GM12873 (cell line): ENCODE data around the gene AP3D1.

Source experiments
- TF ChIP-seq, protein P1 (sequence below): IDR thresholded peaks from 2 replicates; pipeline ENCODE4 v1.5.1; 2012; ENCODE audit warnings: low read depth, mild to moderate bottlenecking, moderate library complexity, low read length, control low read depth; ENCODE audit not compliant: insufficient read depth; ENCODE audit errors: missing control alignments

The AP3D1 gene

DNA sequence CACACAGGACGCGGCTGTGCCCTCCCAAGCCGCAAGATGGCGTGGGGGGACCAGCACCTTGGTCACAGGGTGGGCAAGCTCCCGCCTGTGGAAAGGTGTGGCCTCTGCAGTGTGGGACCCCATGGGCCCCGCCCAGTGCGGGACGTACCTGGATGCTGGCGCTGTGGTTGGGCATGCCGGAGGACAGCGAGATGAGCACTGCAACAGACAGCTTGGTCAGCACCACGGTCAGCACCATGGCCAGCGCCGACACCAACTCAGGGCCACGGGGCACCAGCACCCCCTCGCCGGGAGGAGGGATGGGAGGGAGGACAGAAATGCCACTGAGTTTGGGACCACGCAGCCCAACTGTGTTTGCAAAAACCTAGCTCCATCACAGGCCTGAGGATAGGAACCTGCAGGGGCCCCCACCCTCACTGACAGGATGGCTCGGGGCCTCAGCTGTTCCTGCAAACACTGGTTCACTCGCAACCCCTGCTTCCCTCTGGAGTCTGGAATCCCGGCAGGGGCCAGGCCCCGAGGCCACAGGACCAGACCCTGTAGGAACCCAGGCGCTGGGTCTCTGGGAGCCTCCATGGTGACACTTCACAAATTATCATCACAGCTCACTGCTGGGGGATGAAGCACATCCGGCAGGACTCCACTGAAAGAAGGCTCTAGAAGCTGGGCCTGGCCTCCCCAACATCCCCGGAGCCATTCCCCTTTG lies 27.5 kb downstream of the AP3D1 start:
- TF ChIP-seq, protein P1, sequence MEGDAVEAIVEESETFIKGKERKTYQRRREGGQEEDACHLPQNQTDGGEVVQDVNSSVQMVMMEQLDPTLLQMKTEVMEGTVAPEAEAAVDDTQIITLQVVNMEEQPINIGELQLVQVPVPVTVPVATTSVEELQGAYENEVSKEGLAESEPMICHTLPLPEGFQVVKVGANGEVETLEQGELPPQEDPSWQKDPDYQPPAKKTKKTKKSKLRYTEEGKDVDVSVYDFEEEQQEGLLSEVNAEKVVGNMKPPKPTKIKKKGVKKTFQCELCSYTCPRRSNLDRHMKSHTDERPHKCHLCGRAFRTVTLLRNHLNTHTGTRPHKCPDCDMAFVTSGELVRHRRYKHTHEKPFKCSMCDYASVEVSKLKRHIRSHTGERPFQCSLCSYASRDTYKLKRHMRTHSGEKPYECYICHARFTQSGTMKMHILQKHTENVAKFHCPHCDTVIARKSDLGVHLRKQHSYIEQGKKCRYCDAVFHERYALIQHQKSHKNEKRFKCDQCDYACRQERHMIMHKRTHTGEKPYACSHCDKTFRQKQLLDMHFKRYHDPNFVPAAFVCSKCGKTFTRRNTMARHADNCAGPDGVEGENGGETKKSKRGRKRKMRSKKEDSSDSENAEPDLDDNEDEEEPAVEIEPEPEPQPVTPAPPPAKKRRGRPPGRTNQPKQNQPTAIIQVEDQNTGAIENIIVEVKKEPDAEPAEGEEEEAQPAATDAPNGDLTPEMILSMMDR, result no peak

DNA sequence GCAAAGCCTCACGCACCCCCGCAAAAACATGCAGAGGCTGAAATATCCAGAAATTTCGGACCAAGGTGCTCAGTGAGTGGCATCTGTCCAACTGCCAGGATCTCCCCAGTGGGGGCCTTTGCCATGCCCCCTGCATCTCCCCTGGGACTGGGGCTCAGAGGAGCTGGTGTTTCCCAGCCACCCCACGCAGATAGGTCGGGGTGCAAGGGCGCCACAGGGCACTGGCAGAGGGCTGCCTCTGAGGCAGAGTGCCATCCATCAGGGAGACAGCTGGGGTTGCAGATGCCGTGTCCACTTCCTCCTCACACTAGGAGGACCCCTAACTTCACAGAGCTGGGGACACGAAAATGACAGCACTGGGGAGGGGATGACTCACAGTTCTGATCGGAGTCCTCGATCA lies 28.4 kb downstream of the AP3D1 start:
- TF ChIP-seq, protein P1, result no peak

DNA sequence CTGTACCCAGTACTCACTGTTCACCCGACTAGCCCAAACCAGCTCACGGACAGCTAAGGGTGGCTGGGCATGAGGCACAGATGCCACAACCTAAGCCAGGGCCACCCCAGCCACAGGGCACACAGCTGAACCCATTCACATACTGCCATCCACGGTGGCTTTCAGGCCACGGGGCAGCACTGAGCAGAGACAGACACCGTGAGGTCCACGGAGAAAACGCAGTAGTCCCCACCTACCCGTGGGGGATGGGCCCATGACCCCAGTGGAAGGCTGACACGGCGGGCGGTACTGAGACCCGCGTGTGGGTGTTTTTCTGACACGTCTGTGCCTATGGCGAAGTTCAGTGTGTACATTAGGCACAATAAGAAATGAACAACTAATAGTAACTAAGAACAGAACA lies 29.1 kb downstream of the AP3D1 start:
- TF ChIP-seq, protein P1, result no peak

DNA sequence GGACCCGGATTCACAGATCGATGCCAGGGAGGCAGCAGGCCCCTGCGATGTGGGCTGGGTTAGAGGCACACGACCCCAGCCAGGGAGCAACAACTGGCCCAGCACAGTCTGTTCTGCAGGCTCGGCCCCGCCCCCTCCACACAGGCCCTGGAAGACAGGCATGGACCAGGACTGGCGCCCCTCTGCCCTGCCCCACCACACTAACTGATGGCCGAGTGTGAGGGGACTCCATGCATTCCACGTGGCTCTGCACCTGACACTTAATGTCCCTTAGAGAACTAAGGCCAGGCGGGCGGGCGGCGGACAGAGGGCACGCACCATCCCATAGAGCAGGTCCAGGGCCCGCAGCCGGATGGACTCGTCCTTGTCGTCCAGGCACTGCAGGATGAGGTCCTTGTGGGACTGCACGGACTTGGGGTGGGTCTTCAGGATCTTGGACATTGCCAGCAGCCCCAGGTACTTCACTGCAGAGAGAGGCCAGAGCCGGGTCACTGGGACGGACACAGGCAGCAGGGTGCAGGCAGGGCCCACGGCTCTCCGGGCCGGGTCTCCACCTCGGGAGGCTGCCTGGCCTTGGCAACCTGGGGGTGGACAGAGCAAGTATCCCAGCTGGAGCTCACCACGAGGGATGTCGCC lies 29.8 kb downstream of the AP3D1 start:
- TF ChIP-seq, protein P1, result no peak

DNA sequence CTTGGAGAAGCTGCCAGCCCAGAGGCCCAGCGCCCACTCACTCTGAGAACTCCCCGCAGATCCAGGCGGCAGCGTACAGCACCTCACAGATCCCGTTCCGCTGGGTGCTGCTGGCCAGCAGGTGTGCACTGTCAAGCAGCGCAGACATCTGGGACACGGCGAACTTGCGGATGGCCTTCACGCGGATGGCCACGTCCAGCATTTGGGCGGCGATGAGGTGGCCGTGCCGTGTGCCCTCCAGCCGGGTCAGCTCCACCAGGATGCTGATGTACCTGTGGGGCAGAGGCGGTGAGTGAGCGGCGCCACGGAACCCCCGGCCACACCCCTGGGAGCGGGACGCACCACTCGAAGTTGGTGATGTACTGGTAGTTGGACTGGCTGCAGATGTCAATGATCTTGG lies 30.5 kb downstream of the AP3D1 start:
- TF ChIP-seq, protein P1, result no peak

DNA sequence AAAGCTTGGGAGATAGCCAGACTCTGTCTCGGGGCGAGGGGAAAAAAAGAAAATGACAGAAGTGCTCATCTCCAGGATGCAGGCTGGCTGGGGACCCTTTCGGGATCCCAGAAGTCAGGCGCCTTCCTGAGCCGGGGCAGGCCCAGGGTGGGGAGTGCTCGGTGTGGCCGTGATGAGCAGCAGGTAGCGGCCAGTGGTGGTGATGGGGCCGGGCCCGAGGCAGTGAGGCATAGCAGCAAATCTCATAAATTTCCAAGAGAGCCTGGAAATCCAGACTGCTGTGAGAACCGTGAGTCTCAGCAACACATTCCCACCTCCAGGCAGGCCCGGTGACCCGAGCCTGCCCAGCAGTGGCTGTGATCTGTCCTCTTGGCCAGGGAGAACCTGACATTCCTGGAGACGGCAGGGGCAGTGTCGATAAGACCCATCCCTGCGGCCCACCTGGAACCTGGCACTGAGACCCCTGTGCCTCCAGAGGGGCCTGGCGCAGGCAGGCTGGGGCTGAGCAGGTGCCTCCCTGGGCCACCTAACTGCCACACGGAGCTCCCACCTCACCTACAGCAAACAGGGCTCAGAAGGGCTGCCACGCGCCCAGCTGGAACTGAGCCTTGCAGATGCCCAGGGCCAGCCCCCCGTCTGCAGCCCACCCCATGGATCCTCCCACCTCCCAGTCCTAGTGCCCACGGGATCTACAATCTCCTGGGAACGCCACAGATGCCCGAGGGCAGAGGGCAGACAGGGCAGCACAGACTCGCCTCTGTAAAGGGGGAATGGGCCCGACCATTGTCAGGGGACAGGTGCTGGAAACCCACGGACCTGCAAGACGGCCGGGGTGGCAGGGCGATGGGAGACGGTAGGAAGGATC lies 31.2 kb downstream of the AP3D1 start:
- TF ChIP-seq, protein P1, result no peak

DNA sequence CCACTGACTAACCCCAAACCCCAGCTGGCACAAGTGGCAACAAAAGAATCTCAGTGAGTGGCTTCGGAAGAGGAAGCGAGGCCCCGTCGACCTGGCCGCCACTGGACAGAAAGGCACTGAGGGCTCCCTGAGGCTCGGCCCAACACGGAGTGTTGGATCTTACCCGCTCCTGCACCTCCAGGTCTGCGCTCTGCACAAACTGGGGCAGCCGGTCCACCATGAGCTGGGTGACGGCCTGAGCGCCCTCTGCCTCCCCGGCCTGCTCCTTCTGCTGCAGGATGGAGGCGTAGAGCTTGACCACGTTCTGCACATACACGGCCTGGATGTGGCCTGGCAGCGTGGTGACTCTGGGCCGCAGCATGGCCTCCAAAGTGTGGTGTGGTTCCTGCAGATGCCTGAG lies 32.9 kb downstream of the AP3D1 start:
- TF ChIP-seq, protein P1, result no peak
